ENCODE data around the gene UACA. TPM values are rescaled to one million over a fixed set of nuclear protein-coding genes. Genes with fewer than 3 reads are reported as not detected.

UACA gene
- polyA plus RNA-seq, 2 donors: 27.1 to 83.5 TPM

GRCh38 chr15:70613271-70613670 is 150.1 kb downstream of the UACA start:
- Histone ChIP-seq H3K27ac (ENCODE audit: low read depth in 2 of 2, low read length in 1 of 2) (no peak overlapping the region), H3K27me3 (ENCODE audit: control insufficient read depth in 1 of 2, insufficient read depth in 2 of 2, low read length in 2 of 2) (no peaks in the 10 kb centered on the region), H3K4me3 (ENCODE audit: low read depth in 1 of 2, low read length in 2 of 2) (no peak overlapping the region), H3K9me3 (ENCODE audit: control insufficient read depth in 2 of 2, insufficient read depth in 1 of 2, low read depth in 1 of 2, low read length in 1 of 2) (no peaks in the 10 kb centered on the region), H3K36me3 (ENCODE audit: control insufficient read depth in 2 of 2, insufficient read depth in 2 of 2, low read length in 1 of 2) (no peaks in the 10 kb centered on the region), H3K4me1 (ENCODE audit: control insufficient read depth in 2 of 2, insufficient read depth in 2 of 2, low read length in 1 of 2) (no peaks in the 10 kb centered on the region)
- 82 to 86% methylated on average over 2 of the region's 2 CpGs for WGBS, 2 donors

GRCh38 chr15:70611286-70611685 is 152.1 kb downstream of the UACA start:
- Histone ChIP-seq H3K27me3 (ENCODE audit: control insufficient read depth in 1 of 2, insufficient read depth in 2 of 2, low read length in 2 of 2) (no peaks in the 10 kb centered on the region), H3K4me3 (ENCODE audit: low read depth in 1 of 2, low read length in 2 of 2) (no peak overlapping the region), H3K9me3 (ENCODE audit: control insufficient read depth in 2 of 2, insufficient read depth in 1 of 2, low read depth in 1 of 2, low read length in 1 of 2) (no peaks in the 10 kb centered on the region), H3K4me1 (ENCODE audit: control insufficient read depth in 2 of 2, insufficient read depth in 2 of 2, low read length in 1 of 2) (no peaks in the 10 kb centered on the region), H3K27ac (ENCODE audit: low read depth in 2 of 2, low read length in 1 of 2) (no peak overlapping the region), H3K36me3 (ENCODE audit: control insufficient read depth in 2 of 2, insufficient read depth in 2 of 2, low read length in 1 of 2) (no peaks in the 10 kb centered on the region)
- WGBS, 2 donors: 94 to 95% methylated on average over 4 of the region's 4 CpGs

GRCh38 chr15:70610541-70610940 is 152.8 kb downstream of the UACA start:
- Histone ChIP-seq H3K4me3 (ENCODE audit: low read depth in 1 of 2, low read length in 2 of 2) (no peak overlapping the region), H3K27ac (ENCODE audit: low read depth in 2 of 2, low read length in 1 of 2) (no peak overlapping the region), H3K9me3 (ENCODE audit: control insufficient read depth in 2 of 2, insufficient read depth in 1 of 2, low read depth in 1 of 2, low read length in 1 of 2) (no peaks in the 10 kb centered on the region), H3K4me1 (ENCODE audit: control insufficient read depth in 2 of 2, insufficient read depth in 2 of 2, low read length in 1 of 2) (no peaks in the 10 kb centered on the region), H3K36me3 (ENCODE audit: control insufficient read depth in 2 of 2, insufficient read depth in 2 of 2, low read length in 1 of 2) (no peaks in the 10 kb centered on the region), H3K27me3 (ENCODE audit: control insufficient read depth in 1 of 2, insufficient read depth in 2 of 2, low read length in 2 of 2) (no peaks in the 10 kb centered on the region)
- 95 to 98% methylated on average over 2 of the region's 2 CpGs for WGBS, 2 donors

- H3K4me3 ChIP-seq (ENCODE audit: low read depth in 1 of 2, low read length in 2 of 2): no peak overlapping the region
- no peaks in the 10 kb centered on the region for H3K9me3 ChIP-seq (ENCODE audit: control insufficient read depth in 2 of 2, insufficient read depth in 1 of 2, low read depth in 1 of 2, low read length in 1 of 2)
- 83 to 89% methylated on average over 10 of the region's 10 CpGs for WGBS, 2 donors
- no peaks in the 10 kb centered on the region for H3K27me3 ChIP-seq (ENCODE audit: control insufficient read depth in 1 of 2, insufficient read depth in 2 of 2, low read length in 2 of 2)
- no peak overlapping the region for H3K27ac ChIP-seq (ENCODE audit: low read depth in 2 of 2, low read length in 1 of 2)
- no peaks in the 10 kb centered on the region for H3K4me1 ChIP-seq (ENCODE audit: control insufficient read depth in 2 of 2, insufficient read depth in 2 of 2, low read length in 1 of 2)
- H3K36me3 ChIP-seq (ENCODE audit: control insufficient read depth in 2 of 2, insufficient read depth in 2 of 2, low read length in 1 of 2): no peaks in the 10 kb centered on the region
These were observed 153.5 kb downstream of the UACA start for GRCh38 chr15:70609889-70610288.

- no peaks in the 10 kb centered on the region for H3K9me3 ChIP-seq (ENCODE audit: control insufficient read depth in 2 of 2, insufficient read depth in 1 of 2, low read depth in 1 of 2, low read length in 1 of 2)
- 63% methylated on average over 5 of the region's 5 CpGs for WGBS, 2 donors
- H3K27me3 ChIP-seq (ENCODE audit: control insufficient read depth in 1 of 2, insufficient read depth in 2 of 2, low read length in 2 of 2): no peaks in the 10 kb centered on the region
- peaks cover 0 to 4% of the 10 kb centered on the region in 2 donors for H3K4me1 ChIP-seq (ENCODE audit: control insufficient read depth in 2 of 2, insufficient read depth in 2 of 2, low read length in 1 of 2)
- no peak overlapping the region for H3K27ac ChIP-seq (ENCODE audit: low read depth in 2 of 2, low read length in 1 of 2)
- no peak overlapping the region for H3K4me3 ChIP-seq (ENCODE audit: low read depth in 1 of 2, low read length in 2 of 2)
- no peaks in the 10 kb centered on the region for H3K36me3 ChIP-seq (ENCODE audit: control insufficient read depth in 2 of 2, insufficient read depth in 2 of 2, low read length in 1 of 2)
These were observed 155.2 kb downstream of the UACA start for GRCh38 chr15:70608144-70608543.

GRCh38 chr15:70605606-70606410 is 157.6 kb downstream of the UACA start:
- Histone ChIP-seq H3K4me1 (ENCODE audit: control insufficient read depth in 2 of 2, insufficient read depth in 2 of 2, low read length in 1 of 2) (peaks cover 0 to 8% of the 10 kb centered on the region in 2 donors), H3K27ac (ENCODE audit: low read depth in 2 of 2, low read length in 1 of 2) (no peak overlapping the region), H3K36me3 (ENCODE audit: control insufficient read depth in 2 of 2, insufficient read depth in 2 of 2, low read length in 1 of 2) (no peaks in the 10 kb centered on the region), H3K9me3 (ENCODE audit: control insufficient read depth in 2 of 2, insufficient read depth in 1 of 2, low read depth in 1 of 2, low read length in 1 of 2) (no peaks in the 10 kb centered on the region), H3K4me3 (ENCODE audit: low read depth in 1 of 2, low read length in 2 of 2) (no peak overlapping the region), H3K27me3 (ENCODE audit: control insufficient read depth in 1 of 2, insufficient read depth in 2 of 2, low read length in 2 of 2) (no peaks in the 10 kb centered on the region)
- WGBS, 2 donors: 19 to 34% methylated on average over 7 of the region's 7 CpGs

- Histone ChIP-seq H3K36me3 (ENCODE audit: control insufficient read depth in 2 of 2, insufficient read depth in 2 of 2, low read length in 1 of 2) (no peaks in the 10 kb centered on the region), H3K9me3 (ENCODE audit: control insufficient read depth in 2 of 2, insufficient read depth in 1 of 2, low read depth in 1 of 2, low read length in 1 of 2) (no peaks in the 10 kb centered on the region), H3K27ac (ENCODE audit: low read depth in 2 of 2, low read length in 1 of 2) (no peak overlapping the region), H3K27me3 (ENCODE audit: control insufficient read depth in 1 of 2, insufficient read depth in 2 of 2, low read length in 2 of 2) (no peaks in the 10 kb centered on the region), H3K4me1 (ENCODE audit: control insufficient read depth in 2 of 2, insufficient read depth in 2 of 2, low read length in 1 of 2) (peaks cover 0 to 8% of the 10 kb centered on the region in 2 donors), H3K4me3 (ENCODE audit: low read depth in 1 of 2, low read length in 2 of 2) (no peak overlapping the region)
- 31 to 51% methylated on average over 18 of the region's 18 CpGs for WGBS, 2 donors
These were observed 158.6 kb downstream of the UACA start for GRCh38 chr15:70604666-70605315.

Other genes with a start within 250 kb of the UACA start
- gene LARP6, start 90.6 kb upstream of the UACA start, polyA plus RNA-seq: 1 to 10 TPM; 3.2 to 6.5 TPM
- gene THAP10, start 128.9 kb upstream of the UACA start, polyA plus RNA-seq: 1 to 10 TPM in 1 of 2 donors, under 1 TPM in 1; 0.69 to 1.1 TPM
- gene LRRC49, start 129.3 kb upstream of the UACA start, polyA plus RNA-seq: 1 to 10 TPM; 1.4 to 2.1 TPM

Measured in esophagus (tissue), 2 donors.